Activated CD8-positive, alpha-beta memory T cell treated with anti-CD3 and anti-CD28 coated beads for 4 hours (primary cell): ENCODE measurements around the gene TMEM214.

Experiments used
- DNase-seq, 2 donors: peaks; one replicate each; pipeline ENCODE4 v3.0.0-alpha.2; 2020; ENCODE audit warnings: low read depth in 2 of 2

TMEM214 gene

DNA sequence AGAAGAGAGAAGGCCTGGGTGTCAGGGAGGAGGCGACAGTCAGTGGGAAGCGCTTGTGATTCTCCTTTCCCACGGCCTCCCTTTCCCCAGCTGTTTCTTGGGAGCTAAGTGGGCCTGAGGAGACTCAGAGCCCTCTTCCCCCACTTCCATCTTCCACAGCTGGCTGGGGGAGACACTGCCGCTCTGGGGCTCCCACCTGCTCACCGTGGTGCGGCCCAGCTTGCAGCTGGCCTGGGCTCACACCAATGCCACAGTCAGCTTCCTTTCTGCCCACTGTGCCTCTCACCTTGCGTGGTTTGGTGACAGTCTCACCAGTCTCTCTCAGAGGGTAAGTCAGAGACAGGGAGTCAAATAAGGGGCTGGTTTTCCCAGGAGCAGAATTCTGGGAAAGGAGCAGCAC is 7.1 kb downstream of the TMEM214 start:
- no peak for DNase-seq

DNA sequence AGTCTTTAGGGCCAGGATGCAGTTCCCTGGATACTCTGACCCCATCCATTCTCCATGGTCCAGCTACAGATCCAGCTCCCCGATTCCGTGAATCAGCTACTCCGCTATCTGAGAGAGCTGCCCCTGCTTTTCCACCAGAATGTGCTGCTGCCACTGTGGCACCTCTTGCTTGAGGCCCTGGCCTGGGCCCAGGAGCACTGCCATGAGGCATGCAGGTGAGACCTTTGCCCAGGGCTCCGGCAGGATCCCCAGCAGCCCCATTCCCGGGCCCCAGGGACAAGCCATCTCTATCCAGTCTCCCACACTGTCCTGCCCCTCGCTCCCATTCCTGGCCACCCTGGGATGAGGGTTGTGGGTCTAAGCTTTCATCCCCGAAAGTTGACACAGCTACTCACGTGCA is 7.5 kb downstream of the TMEM214 start:
- no peak for DNase-seq

GRCh38 chr2:27041752-27042151 is 9.0 kb downstream of the TMEM214 start:
- no peak for DNase-seq

- DNase-seq, result no peak
These were observed 9.4 kb downstream of the TMEM214 start for GRCh38 chr2:27042159-27042661.

DNA sequence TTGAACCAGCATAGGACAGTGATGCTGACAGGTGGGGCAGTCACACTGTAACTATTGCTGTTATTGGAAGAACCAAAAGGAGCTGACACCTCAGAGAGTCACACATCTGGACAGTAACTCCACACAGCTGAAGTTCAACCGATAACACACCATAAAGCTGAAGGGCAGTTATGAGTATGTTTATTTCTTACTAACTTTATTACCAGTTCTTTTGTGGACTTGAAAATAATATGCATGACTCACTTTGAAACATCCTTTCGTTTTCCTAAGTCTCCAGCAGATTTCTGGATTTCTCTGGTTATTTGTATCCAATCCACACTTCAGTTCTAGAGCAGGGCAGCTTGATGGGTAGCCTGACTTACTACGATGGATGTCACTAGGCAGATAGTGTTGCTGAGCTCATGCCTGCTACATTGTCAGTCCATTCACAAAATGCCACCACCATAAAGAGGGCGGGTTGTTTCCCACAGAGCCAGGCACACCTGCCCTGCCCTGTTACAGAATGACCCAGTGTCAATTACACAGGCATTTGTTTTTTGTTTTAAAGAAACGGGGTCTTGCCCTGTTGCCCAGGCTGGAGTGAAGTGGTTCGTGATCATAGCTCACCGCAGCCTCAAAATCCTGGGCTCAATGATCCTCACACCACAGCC is 10.3 kb downstream of the TMEM214 start:
- no peak for DNase-seq

GRCh38 chr2:27049422-27050280 is 16.9 kb downstream of the TMEM214 start:
- peak; percentile 50 to 51 for DNase-seq

DNA sequence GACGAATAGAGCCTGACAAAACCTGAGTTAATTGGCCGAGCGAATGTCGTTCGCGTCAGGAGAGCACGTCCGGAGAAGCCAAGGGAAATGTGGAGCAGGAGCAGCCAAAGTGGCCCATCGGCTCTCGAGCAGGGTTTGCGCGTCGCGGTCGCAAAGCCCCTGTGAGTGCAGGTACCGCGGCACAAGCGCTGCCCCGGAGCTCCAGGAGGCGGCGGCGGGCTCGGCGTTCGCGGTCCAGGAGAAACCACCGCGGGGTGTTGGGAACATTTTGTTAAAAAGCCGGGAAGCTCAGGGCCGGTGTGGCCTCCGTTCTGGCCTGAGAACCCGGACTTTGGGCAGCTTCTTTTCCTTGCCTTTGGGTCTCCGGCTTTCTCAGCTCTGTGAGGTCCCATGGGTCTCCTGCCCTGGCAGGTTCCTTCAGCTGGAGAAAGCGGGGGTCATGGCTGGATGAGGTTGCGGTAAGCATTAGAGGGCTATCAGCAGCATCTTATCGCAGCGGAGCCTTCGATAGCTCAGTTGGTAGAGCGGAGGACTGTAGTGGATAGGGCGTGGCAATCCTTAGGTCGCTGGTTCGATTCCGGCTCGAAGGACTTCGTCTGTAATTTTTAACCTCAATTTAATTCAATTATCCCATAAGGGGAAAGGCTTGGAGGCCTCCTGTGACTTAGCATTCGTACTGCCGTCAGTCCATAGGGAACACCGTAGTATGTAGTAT is 17.7 kb downstream of the TMEM214 start:
- DNase-seq, result peak; percentile 78 to 86

- peak; percentile 92 to 93 for DNase-seq
These were observed 18.5 kb downstream of the TMEM214 start, which contains the start of gene AGBL5 for GRCh38 chr2:27050996-27051901. AGBL5 (plus strand) TSS chr2:27051668; CDS start chr2:27052959, 1,291 bp downstream.

DNA sequence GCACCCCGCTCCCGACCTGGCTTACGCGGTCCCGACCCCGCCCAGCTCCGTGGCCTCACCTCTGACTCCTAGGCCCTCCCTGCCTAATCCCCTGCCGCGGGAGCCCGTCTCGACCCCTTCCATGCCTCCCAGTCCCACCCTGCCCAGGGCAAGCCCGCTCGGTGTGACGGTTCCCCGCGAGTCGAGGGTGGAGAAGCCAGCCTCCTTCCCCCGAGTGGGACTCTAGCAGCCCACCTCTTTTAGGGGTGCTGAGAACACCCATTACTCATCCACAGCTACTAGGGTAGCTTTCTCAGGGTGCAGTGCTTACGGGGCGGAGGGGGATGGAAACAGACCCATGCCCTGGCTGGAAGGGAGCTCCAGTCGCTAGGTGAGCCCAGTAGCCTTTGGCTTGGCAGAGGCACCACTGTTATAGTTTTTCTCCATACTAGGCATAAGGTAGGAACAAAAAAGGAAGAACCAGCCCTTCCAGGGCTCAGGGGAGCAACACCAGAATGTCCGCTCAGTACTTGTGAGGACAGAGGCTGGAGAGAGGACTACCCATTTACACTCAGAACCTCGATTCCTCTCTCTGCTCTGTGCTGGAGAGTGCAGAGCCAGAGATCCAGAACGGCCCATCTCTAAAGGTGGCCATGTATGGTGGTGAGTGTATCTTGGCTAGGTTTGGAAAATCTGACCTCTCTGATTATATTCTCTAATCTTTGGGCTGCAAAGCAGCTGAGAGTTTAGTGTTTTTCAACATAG is 19.3 kb downstream of the TMEM214 start:
- DNase-seq, result peak in 1 of 2 donors; percentile 16

GRCh38 chr2:27053321-27053720 is 20.6 kb downstream of the TMEM214 start:
- DNase-seq, result no peak

DNA sequence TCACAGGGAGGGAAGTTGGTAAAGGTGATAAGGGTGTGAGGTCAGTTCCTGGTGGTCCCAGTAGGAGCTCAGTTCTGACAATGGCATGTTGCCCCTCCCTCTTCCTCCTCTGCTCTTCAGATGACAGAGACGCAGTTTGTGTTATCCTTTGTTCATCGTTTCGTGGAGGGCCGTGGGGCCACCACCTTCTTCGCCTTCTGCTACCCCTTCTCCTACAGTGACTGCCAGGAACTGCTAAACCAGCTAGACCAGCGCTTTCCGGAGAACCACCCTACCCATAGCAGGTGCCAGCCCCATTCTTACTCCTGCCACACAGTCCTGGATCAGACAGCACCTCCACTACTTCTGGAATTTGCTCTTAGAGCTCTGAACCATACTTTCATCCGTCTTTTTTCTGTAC is 21.0 kb downstream of the TMEM214 start:
- no peak for DNase-seq

DNA sequence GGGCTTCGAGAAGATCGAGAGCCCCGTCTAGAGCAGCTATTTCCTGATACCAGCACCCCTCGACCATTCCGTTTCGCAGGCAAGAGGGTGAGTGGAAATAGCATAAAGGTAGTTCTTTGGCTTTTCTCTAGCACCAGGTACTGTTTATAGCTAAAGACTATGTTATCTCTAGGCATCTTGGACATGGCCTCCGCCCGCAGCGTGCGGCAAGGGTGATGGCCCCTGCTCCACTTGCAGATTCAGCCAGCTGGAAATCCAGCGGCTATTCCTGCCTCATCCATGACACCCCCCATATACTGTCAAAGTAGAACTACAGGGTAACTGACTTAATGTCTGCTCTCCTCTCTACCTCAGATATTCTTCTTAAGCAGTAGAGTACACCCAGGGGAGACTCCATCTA is 22.0 kb downstream of the TMEM214 start:
- no peak for DNase-seq

DNA sequence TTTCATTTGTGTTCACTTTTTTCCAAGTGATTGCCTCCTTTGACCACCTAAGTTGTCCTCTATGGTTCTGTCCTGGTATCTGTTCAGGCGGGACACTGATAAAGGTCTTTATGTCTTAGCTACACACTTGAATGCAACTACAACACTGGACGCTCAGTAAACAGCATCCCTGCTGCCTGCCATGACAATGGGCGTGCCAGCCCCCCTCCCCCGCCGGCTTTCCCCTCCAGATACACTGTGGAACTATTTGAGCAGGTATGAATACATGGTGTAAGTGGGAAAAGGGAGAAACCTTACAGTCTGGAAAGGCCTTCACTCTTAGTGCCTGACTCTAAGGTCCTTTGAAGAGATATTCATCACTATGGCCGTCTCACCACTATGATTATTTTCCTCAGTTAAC is 24.4 kb downstream of the TMEM214 start:
- no peak for DNase-seq

DNA sequence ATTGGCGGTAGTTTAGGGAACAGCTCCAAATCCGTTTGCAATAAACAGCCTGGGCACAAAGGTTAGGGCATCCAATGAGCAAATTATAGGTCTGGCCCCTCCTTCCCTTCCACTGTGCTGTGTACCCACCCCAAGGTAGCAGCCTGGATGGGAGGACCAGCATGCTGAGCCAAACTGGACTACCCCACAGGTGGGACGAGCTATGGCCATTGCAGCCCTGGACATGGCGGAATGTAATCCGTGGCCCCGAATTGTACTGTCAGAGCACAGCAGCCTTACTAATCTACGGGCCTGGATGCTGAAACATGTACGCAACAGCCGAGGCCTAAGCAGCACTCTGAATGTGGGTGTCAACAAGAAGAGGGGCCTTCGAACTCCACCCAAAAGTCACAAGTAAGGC is 25.4 kb downstream of the TMEM214 start:
- DNase-seq, result no peak

GRCh38 chr2:27059141-27059820 is 26.5 kb downstream of the TMEM214 start:
- DNase-seq, result no peak

DNA sequence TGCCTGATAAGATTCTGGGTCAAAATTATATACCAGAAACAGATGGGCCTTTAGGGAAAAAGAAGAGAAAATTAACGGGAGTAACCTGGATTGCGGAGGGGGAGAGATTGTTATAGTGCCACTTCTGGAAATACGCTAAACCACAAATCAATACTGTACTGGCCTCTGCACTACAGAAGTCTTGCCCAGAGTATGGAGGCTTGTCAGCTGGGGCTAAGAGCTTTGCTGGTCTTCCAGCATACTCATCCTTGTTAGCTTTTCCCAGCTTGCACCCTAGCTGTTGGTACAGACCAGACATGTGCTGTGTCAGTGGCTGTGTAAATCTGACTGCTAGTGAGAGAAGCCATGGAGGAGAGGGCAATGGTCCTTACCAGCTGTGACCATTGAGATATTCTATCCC is 27.6 kb downstream of the TMEM214 start:
- no peak for DNase-seq

GRCh38 chr2:27065128-27065527 is 32.4 kb downstream of the TMEM214 start:
- no peak for DNase-seq

GRCh38 chr2:27067385-27067784 is 34.6 kb downstream of the TMEM214 start:
- DNase-seq, result no peak

GRCh38 chr2:27069436-27069835 is 36.7 kb downstream of the TMEM214 start:
- no peak for DNase-seq
